OCI-LY7 (cell line): ENCODE data around the gene CARD14.

Experiments used
- EZH2phosphoT487 ChIP-seq: fragments of 200-600 bp; sonication (generic); IDR thresholded peaks from 2 replicates; pipeline ENCODE4 v1.6.1; 2018; ENCODE audit warnings: low read depth, borderline replicate concordance, mild to moderate bottlenecking, mixed run types, antibody characterized with exemption, low read length, moderate library complexity, mixed read lengths
- TF ChIP-seq, protein P1 (sequence below): fragments of 200-600 bp; sonication (generic); conservative IDR thresholded peaks from 2 replicates; pipeline ENCODE4 v1.5.1; 2014; ENCODE audit warnings: mild to moderate bottlenecking, antibody characterized with exemption, low read length, moderate library complexity, mixed read lengths

DNA sequence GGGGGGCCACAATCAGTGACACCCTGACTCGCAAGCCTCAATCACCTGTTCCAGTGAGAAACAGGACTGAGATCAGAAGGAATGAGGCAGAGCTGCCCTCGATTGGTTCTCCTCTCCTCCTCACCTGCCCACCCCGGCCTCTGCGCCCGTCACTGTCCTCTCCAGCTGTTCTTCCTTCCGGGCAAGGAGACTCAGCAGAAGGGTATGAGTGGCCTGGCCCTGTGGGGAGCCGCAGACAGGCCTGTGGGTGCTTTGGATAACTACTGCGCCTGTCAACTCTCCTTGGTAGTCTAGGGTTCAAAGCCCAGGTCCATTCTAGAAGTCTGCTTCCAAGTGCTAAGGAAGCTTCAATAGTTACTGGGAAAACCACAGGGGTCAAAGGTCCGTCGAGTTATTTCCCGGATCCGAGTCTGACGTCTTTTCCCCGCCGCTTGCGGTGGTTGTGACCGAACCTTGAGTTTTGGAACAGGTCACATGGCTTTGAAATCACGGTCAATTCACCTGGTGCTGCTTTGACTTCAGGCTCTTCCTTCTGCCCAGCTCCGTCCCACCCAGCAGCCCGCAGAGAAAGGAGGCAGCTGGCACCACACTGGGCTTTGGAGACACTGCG lies 8.3 kb downstream of the CARD14 start:
- TF ChIP-seq, protein P1, sequence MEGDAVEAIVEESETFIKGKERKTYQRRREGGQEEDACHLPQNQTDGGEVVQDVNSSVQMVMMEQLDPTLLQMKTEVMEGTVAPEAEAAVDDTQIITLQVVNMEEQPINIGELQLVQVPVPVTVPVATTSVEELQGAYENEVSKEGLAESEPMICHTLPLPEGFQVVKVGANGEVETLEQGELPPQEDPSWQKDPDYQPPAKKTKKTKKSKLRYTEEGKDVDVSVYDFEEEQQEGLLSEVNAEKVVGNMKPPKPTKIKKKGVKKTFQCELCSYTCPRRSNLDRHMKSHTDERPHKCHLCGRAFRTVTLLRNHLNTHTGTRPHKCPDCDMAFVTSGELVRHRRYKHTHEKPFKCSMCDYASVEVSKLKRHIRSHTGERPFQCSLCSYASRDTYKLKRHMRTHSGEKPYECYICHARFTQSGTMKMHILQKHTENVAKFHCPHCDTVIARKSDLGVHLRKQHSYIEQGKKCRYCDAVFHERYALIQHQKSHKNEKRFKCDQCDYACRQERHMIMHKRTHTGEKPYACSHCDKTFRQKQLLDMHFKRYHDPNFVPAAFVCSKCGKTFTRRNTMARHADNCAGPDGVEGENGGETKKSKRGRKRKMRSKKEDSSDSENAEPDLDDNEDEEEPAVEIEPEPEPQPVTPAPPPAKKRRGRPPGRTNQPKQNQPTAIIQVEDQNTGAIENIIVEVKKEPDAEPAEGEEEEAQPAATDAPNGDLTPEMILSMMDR: no peak
- no peak for TF ChIP-seq EZH2phosphoT487
